ENCODE measurements around the gene PSMB9.
"Not testable (repeated sequence)": the region's sequence is repeated elsewhere in the genome, so short reads cannot be mapped to it uniquely, and the experiment has no call there.

Gene PSMB9

DNA sequence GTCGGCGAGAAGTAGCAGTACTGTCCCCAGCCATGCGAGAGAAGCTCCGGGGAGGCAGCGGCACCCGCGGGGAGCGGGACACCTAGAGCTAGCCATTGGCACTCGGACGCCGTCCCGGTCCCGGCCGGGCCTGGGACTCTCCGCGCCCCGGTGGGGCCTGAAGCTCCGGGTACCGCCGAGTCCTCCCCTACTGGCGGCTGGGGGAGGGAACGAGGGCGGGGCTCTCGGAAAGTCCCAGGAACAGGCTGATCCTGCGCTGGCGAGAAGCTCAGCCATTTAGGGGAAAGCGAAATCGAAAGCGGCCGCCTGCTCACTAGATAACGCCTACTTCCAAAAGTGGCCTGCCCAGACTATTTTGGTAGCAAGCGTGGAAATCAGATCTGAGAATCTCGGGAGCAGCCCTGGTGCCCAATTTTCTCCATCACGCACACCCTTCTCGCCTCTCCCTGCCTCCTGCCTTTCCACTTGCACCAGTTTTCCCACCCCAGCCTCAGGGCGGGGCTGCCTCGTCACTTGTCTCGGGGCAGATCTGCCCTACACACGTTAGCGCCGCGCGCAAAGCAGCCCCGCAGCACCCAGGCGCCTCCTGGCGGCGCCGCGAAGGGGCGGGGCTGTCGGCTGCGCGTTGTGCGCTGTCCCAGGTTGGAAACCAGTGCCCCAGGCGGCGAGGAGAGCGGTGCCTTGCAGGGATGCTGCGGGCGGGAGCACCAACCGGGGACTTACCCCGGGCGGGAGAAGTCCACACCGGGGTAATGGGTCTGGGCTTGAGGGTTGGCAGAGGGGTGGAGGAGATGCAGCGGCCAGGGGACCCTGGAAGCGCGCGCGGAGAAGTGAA lies at the start of gene PSMB9, which contains the start of gene TAP1:
TSS of gene PSMB9 (plus strand) at position 652 of the 835 bp plus-strand sequence. CDS start at position 690, 38 bp downstream.
TSS of gene TAP1 (minus strand) at position 164 of the 835 bp plus-strand sequence. CDS start at position 96, 68 bp downstream.
- DNase-seq = peak; percentile 91

DNA sequence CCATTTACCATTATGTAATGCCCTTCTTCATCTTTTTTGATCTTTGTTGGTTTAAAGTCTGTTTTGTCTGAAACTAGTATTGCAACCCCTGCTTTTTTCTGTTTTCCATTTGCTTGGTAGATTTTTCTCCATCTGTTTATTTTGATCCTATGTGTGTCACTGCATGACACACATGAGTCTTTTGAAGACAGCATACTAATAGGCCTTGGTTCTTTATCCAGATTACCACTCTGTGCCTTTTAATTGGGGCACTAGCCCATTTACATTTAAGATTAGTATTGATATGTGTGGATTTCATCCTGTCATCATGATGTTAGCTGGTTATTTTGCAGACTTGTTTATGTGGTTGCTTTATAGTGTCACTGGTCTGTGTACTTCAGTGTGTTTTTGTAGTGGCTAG lies 48.6 kb upstream of the PSMB9 start:
- DNase-seq = not testable (repeated sequence)

DNA sequence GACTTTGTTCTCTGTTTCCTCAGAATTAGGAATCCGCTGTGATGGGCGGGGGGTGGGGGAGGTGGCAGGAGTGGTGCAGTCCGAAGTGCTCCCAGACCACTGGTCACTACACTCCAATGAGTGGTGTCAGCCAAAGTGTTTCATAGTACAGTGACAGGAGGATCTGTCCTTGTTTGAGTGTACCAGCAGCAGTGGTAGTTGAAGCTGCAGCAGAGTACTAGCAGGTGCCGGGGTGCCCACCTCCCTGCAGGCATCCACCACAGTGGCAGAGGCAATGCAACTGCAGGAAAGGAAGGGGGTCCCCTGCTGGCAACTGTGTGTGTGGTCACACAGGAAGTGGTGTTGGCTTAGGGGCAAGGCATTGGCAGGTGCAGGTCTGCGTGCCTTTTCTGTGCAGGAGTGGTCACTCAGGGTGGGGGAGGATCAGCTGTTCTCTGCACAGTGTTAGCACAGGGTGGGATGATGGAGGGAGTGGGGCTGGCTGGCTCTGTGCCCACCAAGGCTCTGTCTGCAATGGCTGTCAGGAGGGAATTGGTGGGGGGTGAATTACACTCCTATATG lies 46.9 kb upstream of the PSMB9 start:
- DNase-seq = no peak

DNA sequence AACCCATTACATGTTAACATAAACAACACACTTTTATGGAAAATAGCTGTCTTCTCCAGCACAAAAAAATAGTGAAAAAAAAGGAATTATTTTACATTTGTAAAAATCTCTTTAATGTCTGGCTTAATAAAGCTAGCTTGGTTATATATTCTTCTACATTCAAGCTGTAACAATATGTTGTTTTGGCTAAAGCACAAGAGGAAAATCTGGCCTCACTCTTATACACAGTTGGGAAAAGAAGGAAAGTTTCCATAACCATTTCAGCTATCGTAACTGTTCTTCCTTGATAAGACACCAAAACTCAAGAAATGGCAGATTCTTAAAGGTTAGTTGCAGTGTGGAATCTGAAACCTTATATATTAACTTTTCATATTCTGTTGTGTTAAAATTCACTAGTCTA lies 44.8 kb upstream of the PSMB9 start:
- DNase-seq = no peak

DNA sequence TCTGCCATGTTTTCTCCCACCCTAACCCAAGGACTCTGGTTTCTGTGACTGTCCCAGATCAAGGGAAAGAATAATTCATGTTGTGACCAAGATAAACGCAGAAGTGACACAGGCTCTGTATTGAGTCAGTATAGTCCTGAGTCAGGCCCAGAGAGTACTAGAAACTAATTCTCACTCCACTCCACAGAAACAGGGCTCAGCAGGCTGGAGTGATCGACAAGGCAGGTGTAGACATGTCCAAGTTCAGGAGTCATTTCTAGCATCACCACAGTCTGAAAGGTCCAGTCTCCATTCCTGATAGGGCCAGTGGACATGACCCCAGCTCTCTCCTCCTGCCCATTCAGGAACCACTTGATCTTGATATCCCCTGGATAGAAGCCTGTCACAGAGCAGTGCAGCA lies 39.8 kb upstream of the PSMB9 start:
- no peak for DNase-seq

DNA sequence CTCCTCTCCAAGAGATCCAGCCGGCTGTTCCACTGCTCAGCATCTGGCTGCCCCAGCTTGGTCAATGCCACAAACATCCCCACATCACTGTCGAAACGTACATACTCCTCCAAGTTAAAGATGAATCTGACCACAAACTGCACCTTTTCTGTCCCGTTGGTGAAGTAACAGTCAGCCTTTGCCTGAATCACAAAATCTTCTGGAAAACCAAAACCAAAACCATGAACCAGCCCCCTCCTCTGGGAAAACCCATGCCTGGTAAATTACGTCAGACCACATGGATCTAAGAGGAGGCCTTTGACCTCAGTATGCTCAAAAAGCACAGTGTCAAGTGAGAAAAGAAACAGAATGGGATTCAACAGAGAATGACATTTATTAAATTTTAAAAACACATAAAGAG lies 38.9 kb upstream of the PSMB9 start:
- no peak for DNase-seq

DNA sequence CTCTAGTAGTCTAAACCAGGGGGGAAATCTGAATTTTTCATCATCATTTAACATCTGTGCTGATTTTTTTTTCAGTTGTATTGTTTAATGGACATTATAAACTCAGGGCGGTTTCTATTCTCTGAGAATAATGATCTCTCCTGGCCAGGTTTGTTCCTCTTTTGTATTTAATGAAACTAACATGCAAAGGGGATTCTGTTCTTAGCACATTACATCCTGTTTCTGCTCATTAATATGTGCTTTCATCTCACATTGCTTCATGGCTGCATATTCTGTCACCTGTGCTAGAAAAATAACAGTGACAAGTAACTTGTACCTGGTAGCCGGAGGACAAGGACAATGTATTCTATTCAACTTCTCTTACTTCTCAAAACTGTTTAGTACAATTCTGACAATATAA lies 38.0 kb upstream of the PSMB9 start:
- no peak for DNase-seq

DNA sequence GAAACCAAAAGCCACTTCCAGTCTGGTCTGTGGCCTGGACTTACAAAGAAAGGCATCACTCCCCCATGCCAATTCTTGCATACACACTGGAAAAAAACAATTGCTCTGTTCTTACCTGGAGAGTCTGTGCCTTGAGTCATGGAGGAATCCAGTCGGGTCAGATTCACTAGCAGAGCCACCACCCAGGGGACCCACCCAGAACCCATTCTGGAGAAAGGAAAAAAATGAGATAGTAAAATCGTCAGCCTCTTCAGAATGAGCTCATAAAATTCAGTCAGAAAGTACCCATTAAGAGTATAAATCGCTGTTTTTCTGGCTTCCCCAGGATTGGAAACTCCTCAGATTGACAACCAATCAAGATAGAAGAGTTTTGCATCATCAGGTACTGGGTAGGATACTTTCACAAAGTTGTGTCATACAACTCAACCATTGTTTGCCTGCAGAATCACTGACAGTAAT lies 37.2 kb upstream of the PSMB9 start, which contains the start of gene HLA-DOB:
TSS of gene HLA-DOB (minus strand) at position 257 of the 459 bp plus-strand sequence. CDS start at position 206, 51 bp downstream.
- DNase-seq = no peak

DNA sequence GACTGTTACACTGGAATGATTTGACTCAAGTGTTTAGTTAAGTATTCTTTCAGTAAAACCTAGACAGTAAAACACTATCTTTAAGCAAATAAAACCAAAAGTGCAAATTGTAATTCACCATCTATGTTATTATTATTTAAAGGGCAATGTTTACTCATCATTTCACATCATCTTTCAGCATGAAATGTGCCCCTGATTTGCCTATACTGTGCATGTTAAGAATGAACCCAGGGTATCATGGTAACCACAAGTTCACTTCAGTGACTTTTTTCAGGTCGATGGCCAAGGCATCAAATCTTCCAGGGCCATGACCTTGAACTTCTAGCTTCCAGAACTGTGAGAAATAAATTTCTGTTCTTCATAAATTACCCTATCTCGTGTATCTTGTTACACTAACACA lies 35.1 kb upstream of the PSMB9 start:
- DNase-seq = no peak

DNA sequence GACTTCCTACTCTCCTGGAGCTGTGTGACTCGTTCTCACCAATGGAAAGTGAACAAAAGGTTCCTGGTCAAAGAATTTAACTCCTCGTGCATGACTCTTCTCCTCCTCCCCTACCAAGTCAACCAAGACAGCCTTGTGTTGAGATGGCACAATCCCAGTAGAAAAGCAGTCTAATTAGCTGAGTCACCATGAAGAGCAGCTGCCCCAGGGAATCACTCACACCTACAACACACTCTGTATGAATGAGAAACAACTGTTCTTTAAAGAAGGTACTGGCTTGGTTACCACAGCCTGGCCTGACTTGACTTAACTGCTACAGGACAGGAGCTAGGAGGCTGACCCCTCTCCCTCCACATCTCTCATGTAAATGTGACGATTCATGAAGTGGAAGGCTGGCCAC lies 34.3 kb upstream of the PSMB9 start:
- no peak for DNase-seq

DNA sequence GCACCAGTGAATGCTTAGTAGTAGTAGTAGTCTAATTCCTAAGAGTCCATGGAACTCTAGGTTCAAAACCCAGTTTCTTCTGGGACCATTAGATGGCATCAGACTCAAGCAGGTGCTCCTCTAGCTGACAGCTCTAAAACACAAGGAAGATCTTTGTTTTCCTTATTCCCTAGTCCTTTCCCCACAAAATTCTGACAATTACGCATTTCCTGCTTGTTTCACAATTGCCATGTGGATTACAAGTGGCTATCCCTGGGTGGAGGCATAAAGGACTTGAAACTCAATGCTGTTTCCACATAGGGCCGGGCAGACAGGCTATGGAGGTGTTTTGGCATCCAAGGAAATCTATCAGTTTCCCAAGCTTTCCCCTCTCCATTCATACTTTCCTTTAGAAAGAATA lies 28.0 kb upstream of the PSMB9 start:
- no peak for DNase-seq

DNA sequence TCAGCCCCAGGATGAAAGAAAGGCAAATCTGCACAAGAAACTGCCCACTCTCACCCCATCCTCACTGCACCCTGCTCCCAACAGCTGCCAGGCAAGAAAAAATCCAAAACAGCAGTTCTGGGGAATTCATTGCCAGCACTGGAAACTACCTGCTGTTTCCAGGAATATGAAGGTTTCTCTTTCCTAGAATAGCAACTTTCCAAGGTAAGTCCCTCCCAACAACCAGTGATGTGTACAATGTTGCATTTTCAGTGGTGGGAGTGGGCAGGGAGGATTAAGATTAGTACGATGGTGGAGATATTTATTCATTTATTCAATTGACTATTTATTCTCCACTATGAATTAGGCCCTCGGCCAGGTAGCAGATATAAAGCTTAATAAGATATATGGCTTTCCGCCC lies 27.0 kb upstream of the PSMB9 start:
- no peak for DNase-seq

DNA sequence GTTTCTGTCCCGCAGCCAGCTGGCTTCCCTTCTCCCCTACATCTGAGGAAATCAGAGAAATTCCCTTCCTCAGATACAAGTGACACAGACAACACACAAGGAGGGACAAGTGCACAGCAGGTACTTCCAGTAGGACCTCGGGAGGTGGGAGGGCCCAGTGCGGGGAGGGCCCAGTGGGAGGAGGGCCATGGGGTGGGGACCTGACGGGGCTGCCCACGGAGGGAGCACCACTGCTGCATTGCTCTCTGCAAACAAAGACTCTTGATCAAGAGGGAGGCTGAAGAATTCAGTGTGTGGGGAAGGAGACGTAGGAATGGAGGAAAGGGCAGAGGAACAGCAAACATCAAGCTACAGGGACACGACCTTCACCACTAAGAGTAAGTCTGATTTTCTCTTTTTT lies 24.5 kb upstream of the PSMB9 start:
- no peak for DNase-seq

DNA sequence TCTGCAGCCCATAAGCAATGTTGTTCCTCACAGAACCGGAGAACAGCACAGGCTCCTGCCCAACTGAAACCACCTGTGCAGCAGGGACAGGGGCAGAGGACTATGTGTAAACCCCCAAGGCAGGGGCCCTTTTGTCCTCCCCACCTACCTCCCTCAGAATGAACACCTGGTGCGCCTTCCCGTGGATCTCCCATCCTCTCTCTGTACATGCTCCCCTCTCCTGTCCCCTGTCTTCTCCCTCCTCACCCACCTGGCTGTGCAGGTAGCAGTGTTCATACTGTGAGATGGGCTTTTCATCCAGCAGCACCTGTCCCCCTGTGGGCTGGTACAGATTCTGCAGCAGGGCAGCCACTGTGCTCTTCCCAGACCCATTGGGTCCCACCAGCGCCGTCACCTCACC lies 24.0 kb upstream of the PSMB9 start:
- DNase-seq = no peak

DNA sequence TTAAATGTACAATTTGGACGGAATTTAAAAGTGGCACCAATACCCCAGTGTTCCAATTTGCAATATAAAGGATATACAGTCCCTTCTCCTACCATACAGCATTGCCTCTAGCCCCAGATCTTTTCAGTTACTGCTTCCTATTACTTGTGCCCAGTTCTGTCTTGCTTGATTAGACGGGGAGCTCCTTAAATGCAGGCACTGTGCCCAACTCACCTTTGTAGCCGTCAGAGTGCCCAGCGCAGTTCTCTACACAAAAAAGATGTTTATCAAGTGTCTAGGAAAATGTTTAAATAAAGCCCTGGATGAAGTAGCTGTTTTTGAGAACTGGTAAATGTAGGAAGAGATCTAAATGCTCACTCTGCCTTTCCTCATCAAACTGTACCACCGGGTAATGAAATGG lies 23.1 kb upstream of the PSMB9 start:
- no peak for DNase-seq

DNA sequence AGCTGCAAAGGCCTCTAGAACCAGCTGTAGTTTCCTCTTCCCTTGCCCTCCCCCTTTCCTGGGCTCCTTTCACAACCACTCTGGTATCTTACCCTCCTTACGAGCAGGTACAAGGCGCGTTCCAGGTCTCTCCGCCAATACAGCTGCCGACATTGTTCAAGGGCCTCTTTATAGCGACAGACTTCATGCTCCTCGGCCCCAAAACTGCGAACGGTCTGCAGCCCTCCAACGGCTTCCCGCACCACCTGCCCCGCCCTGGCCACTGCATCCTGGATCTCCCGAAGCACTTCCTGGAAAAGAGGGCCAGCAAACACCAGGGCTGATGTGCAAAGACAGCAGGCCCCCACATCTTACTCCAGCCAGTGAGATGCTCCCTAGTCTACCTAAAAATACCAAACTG lies 21.5 kb upstream of the PSMB9 start:
- no peak for DNase-seq

DNA sequence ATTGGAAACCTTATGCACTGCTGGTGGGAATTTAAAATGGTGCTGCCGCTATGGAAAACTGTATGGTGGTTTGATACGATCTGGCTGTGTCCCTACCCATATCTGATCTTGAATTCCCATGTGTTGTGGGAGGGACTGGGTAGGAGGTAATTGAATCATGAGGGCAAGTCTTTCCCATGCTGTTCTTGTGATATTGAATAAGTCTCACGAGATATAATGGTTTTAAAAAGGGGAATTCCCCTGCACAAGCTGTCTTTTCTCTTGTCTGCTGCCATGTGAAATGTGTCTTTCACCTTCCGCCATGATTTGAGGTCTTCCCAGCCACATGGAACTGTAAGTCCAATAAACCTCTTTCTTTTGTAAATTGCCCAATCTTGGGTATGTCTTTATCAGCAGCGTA lies 20.3 kb upstream of the PSMB9 start:
- DNase-seq = no peak

DNA sequence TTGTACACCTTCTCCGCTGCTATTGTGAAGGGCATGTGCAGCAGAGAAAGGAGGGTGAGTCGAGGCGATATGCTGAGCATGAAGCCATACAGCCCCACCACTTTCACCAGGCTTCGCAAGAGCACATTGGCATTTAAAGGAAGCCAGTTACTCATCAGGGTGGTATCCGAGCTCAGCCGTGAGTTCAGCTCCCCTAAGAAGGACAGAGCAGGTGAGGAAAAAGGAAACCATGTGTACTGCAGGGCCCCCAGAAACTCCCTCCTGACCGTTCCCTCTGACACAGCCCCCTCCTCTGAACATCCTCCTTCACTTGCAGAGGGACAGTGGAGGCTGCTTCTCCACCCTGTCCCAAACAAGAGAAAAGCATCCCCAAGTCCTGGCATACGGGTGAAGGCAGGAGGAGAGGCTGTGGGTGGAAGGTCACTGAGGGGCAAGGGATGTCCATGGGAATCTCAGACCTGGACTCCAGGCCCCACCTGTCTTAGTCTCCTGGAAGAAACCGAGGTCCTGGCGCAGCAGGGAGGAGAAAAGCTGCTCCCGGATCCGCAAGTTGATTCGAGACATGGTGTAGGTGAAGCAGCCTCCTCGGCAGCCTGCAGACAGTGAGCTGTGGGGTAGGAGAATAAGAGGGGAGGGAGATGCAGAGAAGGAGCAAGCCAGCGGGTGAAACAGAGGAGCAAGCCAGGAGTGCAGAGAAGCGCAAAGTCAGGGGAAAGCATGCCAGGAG lies 18.7 kb upstream of the PSMB9 start:
- DNase-seq = no peak

DNA sequence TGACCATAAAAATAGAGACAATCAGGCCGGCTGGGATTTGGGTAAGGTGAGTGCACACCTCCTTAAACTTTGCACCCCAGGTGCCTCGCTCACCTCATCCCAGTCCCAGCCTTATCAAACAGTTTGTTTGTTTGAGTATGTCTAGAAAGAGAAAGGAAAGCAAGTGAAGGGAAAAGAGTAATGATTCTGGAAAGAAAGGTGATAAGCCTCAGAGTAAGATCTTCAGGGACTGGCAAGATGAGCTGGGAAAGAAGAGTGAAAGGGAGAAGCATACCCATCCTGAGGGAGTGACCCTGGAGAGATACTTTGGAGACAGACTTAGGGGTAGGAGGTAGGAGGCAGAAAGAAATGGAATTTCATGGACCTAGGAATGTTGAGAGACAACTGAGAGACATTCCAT lies 17.1 kb upstream of the PSMB9 start:
- DNase-seq = no peak

DNA sequence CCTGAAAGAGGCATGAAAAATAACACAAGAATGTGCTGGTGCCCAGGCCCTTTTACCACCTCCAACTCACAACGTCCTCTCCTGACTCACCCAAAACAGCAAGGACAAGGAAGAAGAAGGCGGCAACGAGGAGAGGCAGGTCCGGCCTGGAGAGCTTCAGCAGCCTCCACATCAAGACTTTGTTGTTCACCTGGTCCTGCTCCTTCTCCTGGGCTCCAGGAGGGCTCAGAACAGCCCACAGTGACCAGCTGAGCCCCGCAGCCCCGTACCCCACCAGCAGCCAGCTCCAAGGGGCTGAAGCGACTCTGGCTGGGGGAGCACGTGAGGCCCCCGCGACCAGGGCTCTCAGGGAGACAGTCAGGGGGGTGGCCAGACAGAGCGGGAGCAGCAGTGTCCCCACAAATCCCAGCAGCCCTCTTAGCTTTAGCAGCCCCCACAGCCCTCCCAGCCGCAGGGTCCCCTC lies 16.3 kb upstream of the PSMB9 start:
- no peak for DNase-seq

DNA sequence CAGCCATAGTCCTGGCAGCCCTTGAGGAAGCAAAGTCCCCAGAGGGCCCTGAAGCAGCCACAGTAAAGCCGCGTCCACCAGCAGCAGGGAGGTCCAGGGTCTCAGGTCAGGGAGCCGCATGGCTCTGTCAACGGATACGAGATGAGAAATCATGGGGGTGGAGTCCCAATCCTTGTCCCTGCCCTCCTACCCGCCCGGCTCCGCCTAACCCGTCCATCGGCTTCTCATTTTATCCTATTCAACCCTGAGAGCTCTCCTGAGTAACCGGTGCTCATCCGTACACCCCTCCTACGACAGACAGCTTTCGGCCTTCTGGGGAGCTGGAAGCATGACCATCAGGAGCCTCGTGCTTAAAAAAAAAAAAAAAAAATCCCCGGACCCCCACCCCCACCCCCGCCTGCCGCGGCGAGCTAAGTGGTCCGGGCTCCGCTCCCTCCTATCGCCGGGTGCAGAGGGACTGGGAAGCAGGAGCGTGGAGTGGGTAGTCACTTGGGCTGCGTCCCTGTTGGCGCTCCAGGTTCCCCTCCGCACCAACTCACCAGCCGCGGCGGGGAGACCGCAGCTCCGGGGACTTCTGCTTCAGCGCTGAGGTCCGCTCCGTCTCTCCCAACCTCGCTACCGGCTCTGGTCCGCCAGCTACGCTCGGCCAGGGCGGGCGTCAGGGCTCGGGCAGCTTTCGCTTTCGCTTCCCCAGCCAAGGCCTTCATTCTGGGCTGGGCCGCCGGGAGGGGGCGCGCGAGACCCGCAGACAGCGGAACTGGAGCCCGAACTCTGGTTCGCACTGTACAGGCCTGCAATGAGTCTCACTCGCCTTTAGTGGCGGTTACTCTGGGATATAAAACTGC lies 15.7 kb upstream of the PSMB9 start, which contains the start of gene TAP2:
TSS of gene TAP2 (minus strand) at position 626 of the 845 bp plus-strand sequence. CDS start at position 120, 506 bp downstream.
- DNase-seq = peak; percentile 93

DNA sequence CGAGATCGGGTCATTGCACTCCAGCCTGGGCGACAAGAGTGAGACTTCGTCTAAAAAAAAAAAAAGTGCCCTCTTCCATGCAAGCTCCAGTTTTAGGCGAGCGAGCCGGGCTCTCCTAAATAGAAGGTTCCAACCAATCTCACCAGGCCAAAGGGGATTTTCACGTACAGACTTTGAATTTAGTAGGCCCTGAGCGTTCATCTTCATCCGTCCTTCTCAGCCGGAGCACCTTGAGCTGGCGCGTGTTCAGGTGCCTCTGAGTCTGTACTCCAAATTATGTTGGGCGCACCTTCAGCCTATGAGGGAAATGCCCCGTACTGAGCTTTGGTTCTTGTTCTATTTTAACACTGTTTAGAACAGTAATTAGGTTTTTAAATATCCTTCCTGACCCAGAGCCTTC lies 14.6 kb upstream of the PSMB9 start:
- no peak for DNase-seq

All from GDM1 (cell line).